Measurements from ENCODE around the gene MYO1B. TPM values are rescaled to one million over a fixed set of nuclear protein-coding genes. Genes with fewer than 3 reads are reported as not detected.

The MYO1B gene
- total and polyA plus RNA-seq, 4 donors = 46.0 to 286 (median 88.1) TPM

GRCh38 chr2:191322828-191323506 is 77.8 kb downstream of the MYO1B start:
- Histone ChIP-seq H3K9ac (ENCODE audit: insufficient read depth in 1 of 2, low read length in 2 of 2) (no peak overlapping the region), H3K36me3 (ENCODE audit: control insufficient read depth in 4 of 4, insufficient read depth in 4 of 4, low read length in 4 of 4) (no peaks in the 10 kb centered on the region), H3K9me3 (ENCODE audit: control insufficient read depth in 4 of 4, insufficient read depth in 3 of 4, low read length in 3 of 4) (peaks cover 0 to 3% (median 0%) of the 10 kb centered on the region in 4 donors), H3K27me3 (ENCODE audit: control insufficient read depth in 3 of 3, insufficient read depth in 3 of 3, low read length in 2 of 3) (no peaks in the 10 kb centered on the region), H3K27ac (ENCODE audit: low read depth in 1 of 2, low read length in 1 of 2) (peak overlapping the region in 1 of 2 donors; percentile 40), H3K4me3 (no peak overlapping the region), H3K4me1 (ENCODE audit: control insufficient read depth in 5 of 5, insufficient read depth in 5 of 5, low read length in 5 of 5) (peaks cover 5 to 29% (median 17%) of the 10 kb centered on the region in 5 donors)
- WGBS, 2 donors = 62 to 76% methylated on average over 2 of the region's 2 CpGs
- ATAC-seq (ENCODE audit: insufficient read depth, low FRiP score) (no peak), DNase-seq (no peak)
- TF ChIP-seq CTCF (IDR thresholded peaks at IDR 0.05; ENCODE audit: control extremely low read depth, extremely low read depth) = no peak

GRCh38 chr2:191325651-191326365 is 80.6 kb downstream of the MYO1B start:
- no peak for DNase-seq
- Histone ChIP-seq H3K36me3 (ENCODE audit: control insufficient read depth in 4 of 4, insufficient read depth in 4 of 4, low read length in 4 of 4) (peaks cover 0 to 8% (median 3%) of the 10 kb centered on the region in 4 donors), H3K9me3 (ENCODE audit: control insufficient read depth in 4 of 4, insufficient read depth in 3 of 4, low read length in 3 of 4) (peaks cover 0 to 3% (median 0%) of the 10 kb centered on the region in 4 donors), H3K27me3 (ENCODE audit: control insufficient read depth in 3 of 3, insufficient read depth in 3 of 3, low read length in 2 of 3) (no peaks in the 10 kb centered on the region), H3K27ac (ENCODE audit: low read depth in 1 of 2, low read length in 1 of 2) (no peak overlapping the region), H3K4me3 (no peak overlapping the region), H3K4me1 (ENCODE audit: control insufficient read depth in 5 of 5, insufficient read depth in 5 of 5, low read length in 5 of 5) (peaks cover 0 to 17% (median 4%) of the 10 kb centered on the region in 5 donors), H3K9ac (ENCODE audit: insufficient read depth in 1 of 2, low read length in 2 of 2) (no peak overlapping the region)
- WGBS, 2 donors = 78 to 87% methylated on average over 9 of the region's 9 CpGs
- ATAC-seq (ENCODE audit: insufficient read depth, low FRiP score) = no peak
- no peak for TF ChIP-seq CTCF (IDR thresholded peaks at IDR 0.05; ENCODE audit: control extremely low read depth, extremely low read depth)

GRCh38 chr2:191327484-191327883 is 82.3 kb downstream of the MYO1B start:
- Histone ChIP-seq H3K4me1 (ENCODE audit: control insufficient read depth in 5 of 5, insufficient read depth in 5 of 5, low read length in 5 of 5) (peaks cover 0 to 6% (median 0%) of the 10 kb centered on the region in 5 donors), H3K36me3 (ENCODE audit: control insufficient read depth in 4 of 4, insufficient read depth in 4 of 4, low read length in 4 of 4) (peaks cover 0 to 23% (median 11%) of the 10 kb centered on the region in 4 donors), H3K27ac (ENCODE audit: low read depth in 1 of 2, low read length in 1 of 2) (no peak overlapping the region), H3K9me3 (ENCODE audit: control insufficient read depth in 4 of 4, insufficient read depth in 3 of 4, low read length in 3 of 4) (peaks cover 0 to 3% (median 0%) of the 10 kb centered on the region in 4 donors), H3K27me3 (ENCODE audit: control insufficient read depth in 3 of 3, insufficient read depth in 3 of 3, low read length in 2 of 3) (no peaks in the 10 kb centered on the region), H3K4me3 (no peak overlapping the region), H3K9ac (ENCODE audit: insufficient read depth in 1 of 2, low read length in 2 of 2) (no peak overlapping the region)
- no peak for TF ChIP-seq CTCF (IDR thresholded peaks at IDR 0.05; ENCODE audit: control extremely low read depth, extremely low read depth)
- 89 to 96% methylated on average over 1 of the region's 1 CpG for WGBS, 2 donors
- ATAC-seq (ENCODE audit: insufficient read depth, low FRiP score) (no peak), DNase-seq (no peak)
